ENCODE results near the gene EIF1AX. TPM values are rescaled to one million over a fixed set of nuclear protein-coding genes. Genes with fewer than 3 reads are reported as not detected.
A peak's percentile ranks its signal among the peaks of the same experiment; 100 is the strongest.

EIF1AX gene
- total RNA-seq, 1 experiment from 2014 or later: 77.3 TPM

GRCh38 chrX:20130357-20130756, 11.3 kb downstream of the EIF1AX start:
- Histone ChIP-seq H3K4me3 (no peak overlapping the region), H3K9me3 (ENCODE audit: insufficient read depth, low read depth) (no peaks in the 10 kb centered on the region), H3K27ac (peak overlapping the region; percentile 34; the same call in 1 of the 2 replicates), H3K4me1 (replicated peaks; ENCODE audit: insufficient read depth) (no peaks in the 10 kb centered on the region), H3K36me3 (ENCODE audit: low read depth) (0 out of 2 replicates have a peak, but pooled peaks cover 8% of the 10 kb centered on the region), H2AFZ (no peak overlapping the region), H3F3A (ENCODE audit: insufficient read depth, low read depth) (peaks cover 25% of the 10 kb centered on the region; the same call in 1 of the 2 replicates), H3K4me2 (no peak overlapping the region), H3K9me2 (ENCODE audit: insufficient read depth) (no peaks in the 10 kb centered on the region), H4K20me1 (ENCODE audit: insufficient read depth) (no peaks in the 10 kb centered on the region), H3K79me2 (ENCODE audit: low read depth) (no peaks in the 10 kb centered on the region), H3K27me3 (ENCODE audit: insufficient read depth, low read depth) (no peaks in the 10 kb centered on the region)
- POLR2A ChIA-PET (ENCODE audit: unreplicated experiment): no interaction called here
- TF ChIP-seq, protein P1, sequence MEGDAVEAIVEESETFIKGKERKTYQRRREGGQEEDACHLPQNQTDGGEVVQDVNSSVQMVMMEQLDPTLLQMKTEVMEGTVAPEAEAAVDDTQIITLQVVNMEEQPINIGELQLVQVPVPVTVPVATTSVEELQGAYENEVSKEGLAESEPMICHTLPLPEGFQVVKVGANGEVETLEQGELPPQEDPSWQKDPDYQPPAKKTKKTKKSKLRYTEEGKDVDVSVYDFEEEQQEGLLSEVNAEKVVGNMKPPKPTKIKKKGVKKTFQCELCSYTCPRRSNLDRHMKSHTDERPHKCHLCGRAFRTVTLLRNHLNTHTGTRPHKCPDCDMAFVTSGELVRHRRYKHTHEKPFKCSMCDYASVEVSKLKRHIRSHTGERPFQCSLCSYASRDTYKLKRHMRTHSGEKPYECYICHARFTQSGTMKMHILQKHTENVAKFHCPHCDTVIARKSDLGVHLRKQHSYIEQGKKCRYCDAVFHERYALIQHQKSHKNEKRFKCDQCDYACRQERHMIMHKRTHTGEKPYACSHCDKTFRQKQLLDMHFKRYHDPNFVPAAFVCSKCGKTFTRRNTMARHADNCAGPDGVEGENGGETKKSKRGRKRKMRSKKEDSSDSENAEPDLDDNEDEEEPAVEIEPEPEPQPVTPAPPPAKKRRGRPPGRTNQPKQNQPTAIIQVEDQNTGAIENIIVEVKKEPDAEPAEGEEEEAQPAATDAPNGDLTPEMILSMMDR (conservative IDR thresholded peaks at IDR 0.05): no peak
- no peak for DNase-seq
- CTCF ChIA-PET: no interaction called here
- intact Hi-C loops (cut with micrococcal nuclease; ENCODE audit: unreplicated experiment): loop anchor here (10.0 kb wide), 1 partner anchor 756 kb away; no protein-coding TSS in a partner anchor
- BruUV-seq (replicated peaks): no TSS peak

- no peaks in the 10 kb centered on the region for H4K20me1 ChIP-seq (ENCODE audit: insufficient read depth)
- no peaks in the 10 kb centered on the region for H3K4me1 ChIP-seq (replicated peaks; ENCODE audit: insufficient read depth)
- H3K79me2 ChIP-seq (ENCODE audit: low read depth): no peaks in the 10 kb centered on the region
- no TSS peak for BruUV-seq (replicated peaks)
- H3K9me3 ChIP-seq (ENCODE audit: insufficient read depth, low read depth): no peaks in the 10 kb centered on the region
- intact Hi-C loops (cut with micrococcal nuclease; ENCODE audit: unreplicated experiment): no loop called here
- no peaks in the 10 kb centered on the region for H3K9me2 ChIP-seq (ENCODE audit: insufficient read depth)
- TF ChIP-seq, protein P1 (conservative IDR thresholded peaks at IDR 0.05): no peak
- no peak for TF ChIP-seq EZH2 (IDR thresholded peaks at IDR 0.05; ENCODE audit: low read depth)
- H3K4me2 ChIP-seq: no peak overlapping the region
- CTCF ChIA-PET: no interaction called here
- POLR2A ChIA-PET (ENCODE audit: unreplicated experiment): no interaction called here
- no peak overlapping the region for H2AFZ ChIP-seq
- no peak for DNase-seq
- peak overlapping the region; percentile 16; the same call in 1 of the 2 replicates for H3K27ac ChIP-seq
- no peaks in the 10 kb centered on the region for H3K27me3 ChIP-seq (ENCODE audit: insufficient read depth, low read depth)
- H3K4me3 ChIP-seq: no peak overlapping the region
- peaks cover 23% of the 10 kb centered on the region; the same call in 1 of the 2 replicates for H3F3A ChIP-seq (ENCODE audit: insufficient read depth, low read depth)
- H3K36me3 ChIP-seq (ENCODE audit: low read depth): 0 out of 2 replicates have a peak, but pooled peaks cover 8% of the 10 kb centered on the region
Observed at GRCh38 chrX:20129547-20129946, 12.1 kb downstream of the EIF1AX start.

DNA sequence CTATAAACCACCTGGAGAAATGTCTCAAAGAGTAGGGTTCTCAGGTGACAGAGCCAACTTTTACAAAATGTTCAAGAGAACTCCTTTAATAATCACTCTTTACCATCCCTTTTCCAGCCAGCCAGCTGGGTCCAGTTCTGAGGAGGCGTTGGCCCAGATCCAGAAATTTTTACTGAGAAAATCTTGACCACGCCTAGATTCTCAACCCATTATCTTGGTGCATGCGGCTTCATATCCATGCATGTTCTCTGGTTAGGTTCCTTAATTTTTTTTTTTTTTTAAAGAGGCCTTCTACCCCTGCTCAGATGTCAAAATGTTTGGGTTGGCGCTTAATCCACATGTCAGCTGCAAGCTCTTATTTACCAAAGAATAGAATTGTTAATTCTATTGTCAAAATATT, 13.0 kb downstream of the EIF1AX start:
- TF ChIP-seq EZH2 (IDR thresholded peaks at IDR 0.05; ENCODE audit: low read depth): no peak
- TF ChIP-seq, protein P1 (conservative IDR thresholded peaks at IDR 0.05): no peak
- Histone ChIP-seq H2AFZ (no peak overlapping the region), H3K4me1 (replicated peaks; ENCODE audit: insufficient read depth) (no peaks in the 10 kb centered on the region), H3K9me2 (ENCODE audit: insufficient read depth) (no peaks in the 10 kb centered on the region), H3K9me3 (ENCODE audit: insufficient read depth, low read depth) (no peaks in the 10 kb centered on the region), H4K20me1 (ENCODE audit: insufficient read depth) (no peaks in the 10 kb centered on the region), H3K4me3 (no peak overlapping the region), H3K79me2 (ENCODE audit: low read depth) (no peaks in the 10 kb centered on the region), H3F3A (ENCODE audit: insufficient read depth, low read depth) (peaks cover 21% of the 10 kb centered on the region; the same call in 1 of the 2 replicates), H3K27ac (no peak overlapping the region), H3K36me3 (ENCODE audit: low read depth) (0 out of 2 replicates have a peak, but pooled peaks cover 12% of the 10 kb centered on the region), H3K27me3 (ENCODE audit: insufficient read depth, low read depth) (no peaks in the 10 kb centered on the region), H3K4me2 (no peak overlapping the region)
- ChIA-PET POLR2A (ENCODE audit: unreplicated experiment) (no interaction called here), CTCF (no interaction called here)
- intact Hi-C loops (cut with micrococcal nuclease; ENCODE audit: unreplicated experiment): no loop called here
- BruUV-seq (replicated peaks): TSS peak; percentile 3
- no peak for DNase-seq
